DOHH2 (cell line): Measurements from ENCODE around the gene TAGLN3.

Source experiments
- H3F3A ChIP-seq: fragments of 200-600 bp; sonication (generic), shearing (Covaris generic); 2 replicates; pipeline ENCODE4 v1.6.0; 2016; ENCODE audit warnings: antibody characterized with exemption, mild to moderate bottlenecking; ENCODE audit not compliant: control insufficient read depth, insufficient read depth
- H3K27ac ChIP-seq: fragments of 200-600 bp; sonication (generic); 2 replicates; pipeline ENCODE4 v1.5.1; 2014; ENCODE audit warnings: low read depth, mild to moderate bottlenecking, low read length, moderate library complexity
- H3K27me3 ChIP-seq: fragments of 200-600 bp; sonication (generic); 2 replicates; pipeline ENCODE4 v1.6.1; 2014; ENCODE audit warnings: mild to moderate bottlenecking, low read length, mixed read lengths; ENCODE audit not compliant: control insufficient read depth
- H3K36me3 ChIP-seq: fragments of 200-600 bp; sonication (generic); 2 replicates; pipeline ENCODE4 v1.6.1; 2014; ENCODE audit warnings: mild to moderate bottlenecking, low read length, moderate library complexity, mixed read lengths; ENCODE audit not compliant: control insufficient read depth
- H3K4me1 ChIP-seq: fragments of 200-600 bp; sonication (generic); 2 replicates; pipeline ENCODE4 v1.6.1; 2014; ENCODE audit warnings: mild to moderate bottlenecking, low read length, mixed read lengths; ENCODE audit not compliant: control insufficient read depth
- H3K4me2 ChIP-seq: fragments of 200-600 bp; sonication (generic); 2 replicates; pipeline ENCODE4 v1.6.0; 2014; ENCODE audit warnings: mild to moderate bottlenecking, low read length, moderate library complexity
- H3K4me3 ChIP-seq: fragments of 200-600 bp; sonication (generic); 2 replicates; pipeline ENCODE4 v1.5.1; 2014; ENCODE audit warnings: mild to moderate bottlenecking, low read length, mixed read lengths
- H3K79me2 ChIP-seq: fragments of 200-600 bp; sonication (generic); 2 replicates; pipeline ENCODE4 v1.6.1; 2014; ENCODE audit warnings: mild to moderate bottlenecking, low read length, mixed read lengths; ENCODE audit not compliant: control insufficient read depth
- H3K9me2 ChIP-seq: fragments of 200-600 bp; sonication (generic); replicated peaks from 2 replicates; pipeline ENCODE4 v1.6.1; 2014; ENCODE audit warnings: mild to moderate bottlenecking, low read length, mixed read lengths; ENCODE audit not compliant: control insufficient read depth
- H3K9me3 ChIP-seq: fragments of 200-600 bp; sonication (generic); 2 replicates; pipeline ENCODE4 v1.6.1; 2014; ENCODE audit warnings: antibody characterized with exemption, low read length, mixed read lengths; ENCODE audit not compliant: control insufficient read depth, insufficient read depth
- H4K20me1 ChIP-seq: fragments of 200-600 bp; sonication (generic); 2 replicates; pipeline ENCODE4 v1.6.0; 2014; ENCODE audit warnings: low read depth, mild to moderate bottlenecking, antibody characterized with exemption, low read length, moderate library complexity; ENCODE audit not compliant: control insufficient read depth, insufficient read depth
- CTCF ChIP-seq: fragments of 200-600 bp; sonication (generic); IDR thresholded peaks from one replicate; pipeline ENCODE4 v1.5.1; 2014; ENCODE audit warnings: antibody characterized with exemption, mild to moderate bottlenecking, low read depth, low read length; ENCODE audit not compliant: poor library complexity, severe bottlenecking
- EZH2phosphoT487 ChIP-seq: fragments of 200-600 bp; sonication (generic); IDR thresholded peaks from 2 replicates; pipeline ENCODE4 v1.6.1; 2017; ENCODE audit warnings: borderline replicate concordance, mild to moderate bottlenecking, antibody characterized with exemption, low read length, moderate library complexity, mixed read lengths

TAGLN3 gene

GRCh38 chr3:112018712-112019111 lies 20.0 kb downstream of the TAGLN3 start:
- Histone ChIP-seq H3K27me3 (no peaks in the 10 kb centered on the region), H3F3A (no peaks in the 10 kb centered on the region), H4K20me1 (no peaks in the 10 kb centered on the region), H3K36me3 (no peaks in the 10 kb centered on the region), H3K9me3 (no peaks in the 10 kb centered on the region), H3K9me2 (no peaks in the 10 kb centered on the region), H3K79me2 (no peaks in the 10 kb centered on the region), H3K4me1 (peaks cover 4% of the 10 kb centered on the region; the same call in 1 of the 2 replicates), H3K4me3 (no peak overlapping the region), H3K27ac (no peak overlapping the region), H3K4me2 (no peak overlapping the region)
- TF ChIP-seq CTCF: no peak
- no peak for TF ChIP-seq EZH2phosphoT487

- no peaks in the 10 kb centered on the region for H4K20me1 ChIP-seq
- H3K79me2 ChIP-seq: no peaks in the 10 kb centered on the region
- H3K4me3 ChIP-seq: no peak overlapping the region
- TF ChIP-seq EZH2phosphoT487 (no peak), CTCF (no peak)
- no peaks in the 10 kb centered on the region for H3K9me2 ChIP-seq
- H3K4me1 ChIP-seq: no peaks in the 10 kb centered on the region
- no peaks in the 10 kb centered on the region for H3K9me3 ChIP-seq
- no peaks in the 10 kb centered on the region for H3F3A ChIP-seq
- no peak overlapping the region for H3K27ac ChIP-seq
- H3K27me3 ChIP-seq: no peaks in the 10 kb centered on the region
- no peaks in the 10 kb centered on the region for H3K36me3 ChIP-seq
- no peak overlapping the region for H3K4me2 ChIP-seq
Measured at GRCh38 chr3:112019716-112020115, 21.0 kb downstream of the TAGLN3 start.

- Histone ChIP-seq H3K27me3 (no peaks in the 10 kb centered on the region), H3K4me2 (no peak overlapping the region), H3K36me3 (no peaks in the 10 kb centered on the region), H3F3A (no peaks in the 10 kb centered on the region), H3K27ac (no peak overlapping the region), H3K4me3 (no peak overlapping the region), H4K20me1 (no peaks in the 10 kb centered on the region), H3K9me2 (no peaks in the 10 kb centered on the region), H3K9me3 (no peaks in the 10 kb centered on the region), H3K4me1 (no peaks in the 10 kb centered on the region), H3K79me2 (no peaks in the 10 kb centered on the region)
- TF ChIP-seq CTCF: no peak
- TF ChIP-seq EZH2phosphoT487: no peak
Measured at GRCh38 chr3:112020674-112021085, 22.0 kb downstream of the TAGLN3 start.

- no peak overlapping the region for H3K4me3 ChIP-seq
- H3K79me2 ChIP-seq: no peaks in the 10 kb centered on the region
- H3F3A ChIP-seq: no peaks in the 10 kb centered on the region
- no peak overlapping the region for H3K27ac ChIP-seq
- H3K9me3 ChIP-seq: no peaks in the 10 kb centered on the region
- H3K27me3 ChIP-seq: no peaks in the 10 kb centered on the region
- H3K4me2 ChIP-seq: no peak overlapping the region
- no peaks in the 10 kb centered on the region for H3K9me2 ChIP-seq
- H3K4me1 ChIP-seq: no peaks in the 10 kb centered on the region
- H3K36me3 ChIP-seq: no peaks in the 10 kb centered on the region
- no peaks in the 10 kb centered on the region for H4K20me1 ChIP-seq
- TF ChIP-seq EZH2phosphoT487 (no peak), CTCF (no peak)
Measured at GRCh38 chr3:112027142-112027541, 28.4 kb downstream of the TAGLN3 start.
